RWPE1 (cell line): ENCODE data around the gene METTL17.

ENCODE experiments used
- CTCF ChIA-PET: fragments of 350-600 bp; sonication (Branson Sonifier 250); formaldehyde crosslinking; extraction: SDS; loops from one replicate; lab custom pipeline; 2021; lab: Yijun Ruan, JAX
- POLR2A ChIA-PET: fragments of 400-600 bp; formaldehyde crosslinking; extraction: SDS; loops from one replicate; lab custom pipeline; 2020; ENCODE audit warnings: antibody characterized with exemption; ENCODE audit not compliant: low non-redundant PET; lab: Yijun Ruan, JAX
- DNase-seq: peaks from one replicate; pipeline ENCODE4 v3.0.0; 2012; ENCODE audit warnings: low spot score
- H3K27ac ChIP-seq: fragments of 450-650 bp; 2 replicates; pipeline ENCODE4 v1.5.1; 2017
- CTCF ChIP-seq: fragments of 450-650 bp; conservative IDR thresholded peaks from 2 replicates; pipeline ENCODE4 v1.5.1; 2017; ENCODE audit warnings: low read depth, mild to moderate bottlenecking

The METTL17 gene

GRCh38 chr14:21023174-21023573 lies 33.4 kb downstream of the METTL17 start:
- CTCF ChIA-PET = interaction anchor here (0.7 to 1.0 kb wide), 3 partner anchors 9 to 77 kb away, joined by 3 to 5 read pairs (median 5); no protein-coding TSS in a partner anchor
- no peak for TF ChIP-seq CTCF
- DNase-seq = no peak
- POLR2A ChIA-PET = no interaction called here
- no peak overlapping the region for H3K27ac ChIP-seq

GRCh38 chr14:21023817-21024584 lies 34.2 kb downstream of the METTL17 start:
- no peak for DNase-seq
- TF ChIP-seq CTCF = no peak
- CTCF ChIA-PET = interaction anchor here (0.6 to 1.0 kb wide), 4 partner anchors 9 to 76 kb away, joined by 3 to 5 read pairs (median 4); no protein-coding TSS in a partner anchor
- no peak overlapping the region for H3K27ac ChIP-seq
- POLR2A ChIA-PET = interaction anchor here (0.6 kb wide), 1 partner anchor 18 kb away, joined by 3 read pairs; no protein-coding TSS in a partner anchor

DNA sequence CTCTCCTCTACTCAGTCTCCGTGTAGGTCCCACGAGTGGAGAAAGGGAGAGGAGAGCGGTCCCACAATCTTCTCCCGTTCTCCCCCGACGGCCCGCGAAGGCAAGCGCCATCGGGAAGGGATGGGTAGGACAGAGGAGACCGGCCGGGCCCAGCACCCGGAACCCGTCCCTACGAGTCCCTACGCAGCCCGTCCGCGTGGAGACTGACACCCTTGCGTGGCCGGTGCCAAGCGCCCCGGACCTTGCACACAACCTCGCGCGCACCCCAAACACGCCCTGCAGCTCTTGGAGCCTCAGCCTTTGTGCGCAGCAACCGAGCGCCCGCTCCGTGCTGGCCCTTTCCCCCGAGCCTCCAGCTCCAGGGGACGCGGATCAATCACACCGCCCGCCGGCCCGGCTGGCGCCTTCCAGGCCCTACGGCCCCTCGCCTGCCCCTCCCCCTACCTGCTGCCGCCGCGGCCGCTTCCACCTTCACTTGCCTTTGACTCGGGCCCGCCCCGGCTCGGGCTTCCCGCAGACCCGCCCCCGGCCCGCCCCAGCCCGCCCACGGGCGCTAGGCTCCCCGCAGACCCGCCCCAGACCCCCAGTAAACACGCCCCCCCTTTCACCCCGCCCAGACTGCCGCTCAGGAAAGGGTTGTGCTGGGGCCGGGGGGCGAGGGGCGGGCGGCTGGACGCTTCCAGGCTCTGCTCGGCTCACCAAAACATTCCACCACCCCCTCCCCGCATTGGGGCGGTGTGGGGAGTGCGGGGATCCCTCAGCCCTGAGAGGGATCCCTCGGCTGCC lies 35.0 kb downstream of the METTL17 start, which contains the start of gene NDRG2:
TSS of gene NDRG2 (minus strand) at position 477 of the 786 bp plus-strand sequence. CDS start 1,746 bp downstream, outside the sequence.
- DNase-seq = peak; percentile 54
- POLR2A ChIA-PET = interaction anchor here (0.5 to 0.6 kb wide), 2 partner anchors 17 to 682 kb away, joined by 3 read pairs; no protein-coding TSS in a partner anchor
- no peak for TF ChIP-seq CTCF
- CTCF ChIA-PET = interaction anchor here (0.6 to 1.0 kb wide), 3 partner anchors 10 to 65 kb away, joined by 3 to 4 read pairs (median 3); no protein-coding TSS in a partner anchor
- H3K27ac ChIP-seq = no peak within 1 kb of the TSS

- DNase-seq = no peak
- ChIA-PET CTCF (interaction anchor here (0.8 to 1.0 kb wide), 2 partner anchors 11 to 14 kb away, joined by 3 to 4 read pairs; no protein-coding TSS in a partner anchor), POLR2A (no interaction called here)
- no peak for TF ChIP-seq CTCF
- H3K27ac ChIP-seq = no peak overlapping the region
These were observed 35.8 kb downstream of the METTL17 start for GRCh38 chr14:21025371-21026273.

DNA sequence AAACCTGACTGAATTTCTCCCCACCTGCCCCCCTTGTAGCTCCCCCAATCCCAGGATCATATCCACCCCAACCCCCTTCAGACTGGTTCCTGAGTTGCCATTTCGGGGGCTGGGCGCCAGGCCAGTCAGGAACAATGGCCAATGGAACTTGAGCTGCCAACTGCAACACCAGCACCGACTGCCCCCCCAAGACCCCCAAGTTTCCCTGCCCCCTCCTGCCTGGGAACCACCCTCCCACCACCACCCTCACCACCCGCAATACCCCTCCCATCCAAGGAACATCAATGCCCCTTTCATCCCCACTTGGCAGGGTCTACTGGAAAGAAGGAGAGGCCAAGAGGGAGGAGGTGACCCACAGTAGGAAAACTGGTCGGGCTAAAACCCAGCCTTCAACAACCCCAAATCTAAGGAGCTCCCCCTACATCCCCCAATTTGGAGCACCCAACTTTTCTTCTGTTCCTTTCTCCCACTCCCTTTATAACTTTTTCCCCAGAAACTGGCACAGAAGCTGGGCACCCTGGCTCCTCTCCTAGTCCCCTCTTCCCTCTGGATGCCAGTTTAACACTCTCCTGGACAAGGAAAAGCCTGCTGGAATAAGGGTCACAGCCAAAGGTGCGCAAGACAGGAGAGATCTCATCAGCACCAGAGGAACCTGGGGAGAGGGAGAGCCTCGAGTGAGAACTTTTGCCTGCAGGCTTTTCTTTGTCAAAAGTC lies 36.7 kb downstream of the METTL17 start:
- ChIA-PET POLR2A (no interaction called here), CTCF (interaction anchor here (0.7 to 0.8 kb wide), 2 partner anchors 12 to 14 kb away, joined by 3 to 4 read pairs; no protein-coding TSS in a partner anchor)
- no peak for TF ChIP-seq CTCF
- H3K27ac ChIP-seq = no peak overlapping the region
- no peak for DNase-seq
